HuH-7 (cell line): Measurements from ENCODE around the gene CFLAR.
"Not testable (repeated sequence)": the region's sequence is repeated elsewhere in the genome, so short reads cannot be mapped to it uniquely, and the experiment has no call there.

Source experiments
- DNase-seq: peaks from one replicate; pipeline ENCODE4 v3.0.0; 2011; ENCODE audit warnings: low spot score

Gene CFLAR

DNA sequence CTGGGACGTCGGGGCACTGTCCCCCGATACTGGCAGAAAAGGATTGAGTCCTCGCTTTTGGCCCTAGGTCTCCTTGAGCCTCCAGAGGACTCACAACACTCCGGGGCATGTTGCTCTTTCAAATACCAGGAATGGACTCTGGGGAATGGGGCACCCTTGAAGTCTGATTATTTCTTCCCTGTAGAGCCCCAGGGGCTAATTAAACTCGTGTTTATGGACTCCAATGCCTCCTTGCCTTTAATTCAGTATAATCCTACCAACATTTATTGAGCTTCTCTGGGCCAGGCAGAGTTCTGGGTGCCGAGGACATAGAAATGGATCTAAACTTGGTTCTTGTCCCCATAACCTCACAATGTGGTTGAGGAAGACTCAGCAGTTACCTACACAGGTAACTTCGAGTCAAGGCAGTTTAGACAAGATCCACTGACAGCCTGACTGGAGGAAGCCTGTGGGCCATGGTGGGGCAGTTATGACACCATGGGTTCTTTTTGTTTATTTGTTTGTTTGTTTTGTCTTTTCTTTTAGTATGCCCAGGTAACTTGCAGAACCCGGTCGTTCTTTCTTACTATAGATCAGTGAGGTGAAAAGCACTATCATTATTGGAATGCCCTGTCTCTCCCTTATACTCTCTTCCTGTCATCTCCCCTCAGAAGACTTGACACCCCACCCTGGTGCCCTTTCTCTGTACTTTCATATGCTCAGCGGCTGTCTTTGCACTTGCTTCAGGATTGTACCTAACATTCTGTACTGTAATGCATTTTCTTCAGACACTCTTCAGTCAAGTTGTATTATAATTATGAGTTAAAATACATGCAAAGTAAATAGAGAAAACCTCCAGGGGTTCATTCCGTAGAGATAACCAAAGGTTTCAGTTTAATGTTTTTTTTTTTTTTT lies 3.2 kb downstream of the CFLAR start:
- no peak for DNase-seq

- DNase-seq, result no peak
Observed at GRCh38 chr2:201122276-201122675, 6.3 kb downstream of the CFLAR start.

DNA sequence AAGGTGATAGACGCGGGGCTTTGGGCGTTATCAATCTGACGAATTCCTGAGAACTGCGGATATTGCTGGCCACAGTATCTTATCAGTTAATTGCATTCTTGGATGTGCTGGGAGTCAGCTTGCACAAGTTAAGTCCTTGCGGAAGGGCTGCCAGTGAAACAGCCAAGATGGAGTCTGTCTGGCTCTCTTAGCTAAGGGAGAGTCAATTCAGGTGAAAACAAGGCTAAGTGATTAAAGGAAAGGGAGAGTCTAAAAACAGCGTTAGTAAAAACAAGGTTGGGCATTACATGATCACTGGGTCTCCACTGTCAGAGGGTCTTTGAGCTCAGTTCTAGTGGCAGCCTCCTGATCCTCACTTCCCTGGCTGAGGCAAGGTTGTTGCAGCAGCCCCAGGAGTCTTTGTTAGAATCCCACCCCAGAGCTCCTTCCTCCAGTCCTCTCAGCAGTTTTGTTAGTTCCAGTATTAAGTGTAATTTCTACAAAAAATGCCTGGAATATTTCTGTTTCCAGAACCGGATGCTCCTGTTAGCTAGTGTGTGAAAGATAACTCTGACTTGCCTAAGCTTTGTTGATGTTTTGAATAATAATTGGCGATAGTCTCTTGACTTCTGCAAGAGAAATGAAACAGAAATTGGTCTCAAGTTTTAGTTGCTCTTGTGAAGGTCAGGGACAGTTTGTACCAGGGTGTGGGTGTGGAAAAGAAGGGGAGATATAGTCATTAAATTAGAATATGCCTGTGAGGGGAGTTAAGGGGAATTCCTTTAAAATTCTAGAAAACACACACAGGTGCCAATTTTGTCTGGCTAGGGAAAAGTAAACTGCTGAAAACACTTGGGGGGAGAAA lies 10.6 kb downstream of the CFLAR start:
- DNase-seq, result no peak

- DNase-seq, result no peak
Observed at GRCh38 chr2:201127152-201127511, 11.2 kb downstream of the CFLAR start.

DNA sequence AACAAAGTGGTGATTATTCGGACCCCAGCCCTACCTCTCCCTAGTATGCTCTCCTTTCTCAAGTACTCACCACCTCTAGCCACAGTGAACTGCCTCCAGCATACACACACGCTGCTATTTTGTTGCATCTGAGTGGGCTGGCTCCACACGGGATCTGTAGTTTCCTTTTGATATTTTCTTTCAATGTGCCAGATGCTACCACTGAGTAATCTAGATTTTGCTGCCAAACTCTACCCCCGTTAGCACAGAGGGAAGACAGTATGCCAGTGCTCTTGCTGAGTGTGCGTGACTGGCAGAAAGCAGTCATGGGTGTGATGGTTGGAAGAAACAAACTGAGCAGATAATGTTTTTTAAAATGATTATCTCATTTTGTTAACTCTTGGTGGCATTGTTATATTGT lies 11.6 kb downstream of the CFLAR start:
- DNase-seq, result no peak

- no peak for DNase-seq
Observed at GRCh38 chr2:201128033-201128432, 12.1 kb downstream of the CFLAR start.

DNA sequence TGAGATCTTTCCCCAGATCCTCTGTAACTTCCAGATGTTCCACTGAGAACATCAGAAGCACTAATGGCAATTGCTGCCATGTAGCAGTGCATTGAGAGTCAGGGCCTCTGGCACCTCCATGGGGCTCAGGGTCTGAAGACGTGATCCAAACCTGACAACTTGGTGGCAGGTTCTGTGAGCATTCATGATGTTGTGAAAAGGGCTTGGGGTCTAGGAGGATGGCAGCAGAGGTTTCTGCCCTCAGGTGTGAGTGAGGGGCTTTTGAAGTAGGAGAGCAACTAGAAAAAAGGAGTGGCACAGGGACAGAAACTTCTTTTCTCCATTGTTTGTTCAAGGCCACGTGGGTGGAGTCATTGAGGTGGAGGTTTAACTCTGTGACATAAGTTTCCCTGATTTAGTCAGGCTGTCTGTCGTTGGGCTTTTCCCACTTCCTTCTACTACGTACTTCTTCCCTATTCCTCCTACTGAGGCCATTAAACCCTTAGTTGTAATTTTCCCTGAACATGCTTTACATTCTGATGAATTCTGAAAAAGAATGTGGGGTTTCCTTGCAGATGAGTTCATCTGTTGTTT lies 13.1 kb downstream of the CFLAR start:
- peak; percentile 59 for DNase-seq

- DNase-seq, result no peak
Observed at GRCh38 chr2:201130524-201131186, 14.7 kb downstream of the CFLAR start.

DNA sequence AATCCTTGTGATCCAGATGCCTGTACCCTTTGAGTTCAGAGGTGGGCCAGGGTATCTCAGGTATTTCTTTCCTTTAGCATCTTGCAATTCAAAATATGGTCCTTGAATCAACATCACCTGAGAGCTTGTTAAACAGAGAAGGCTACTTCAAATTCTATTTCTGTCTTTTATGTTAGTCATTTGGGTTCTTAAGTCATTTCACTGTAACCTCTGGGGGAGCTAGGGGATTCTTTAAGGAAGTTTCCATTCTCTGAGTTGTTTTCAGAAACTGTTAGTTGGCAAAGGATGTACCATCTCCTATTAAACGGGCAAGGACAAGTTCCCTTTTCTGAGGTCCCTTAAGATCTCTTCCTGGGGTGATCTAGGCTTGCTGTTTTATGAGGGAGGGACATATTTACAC lies 16.6 kb downstream of the CFLAR start:
- no peak for DNase-seq

DNA sequence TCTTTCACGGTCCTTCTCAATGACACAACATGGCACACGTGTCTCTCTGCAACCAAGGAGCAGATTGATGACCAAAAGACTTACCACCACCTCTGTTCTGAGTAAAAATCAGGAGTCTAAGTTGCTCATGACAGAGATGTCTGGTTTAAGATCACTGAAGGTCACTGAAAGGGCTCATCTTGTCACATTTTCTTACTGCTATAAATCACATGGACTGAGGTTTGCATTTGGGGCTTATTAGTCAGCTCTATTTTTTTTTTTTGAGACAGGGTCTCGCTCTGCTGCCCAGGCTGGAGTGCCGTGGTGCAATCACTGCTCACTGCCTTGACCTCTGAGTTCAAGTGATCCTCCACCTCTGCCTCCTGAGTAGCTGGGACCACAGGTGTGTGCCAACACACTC lies 19.4 kb downstream of the CFLAR start:
- no peak for DNase-seq

- no peak for DNase-seq
Observed at GRCh38 chr2:201136889-201137321, 20.9 kb downstream of the CFLAR start.

GRCh38 chr2:201137505-201138400 lies 21.8 kb downstream of the CFLAR start:
- DNase-seq, result no peak

GRCh38 chr2:201138401-201138970 lies 22.5 kb downstream of the CFLAR start:
- no peak for DNase-seq

DNA sequence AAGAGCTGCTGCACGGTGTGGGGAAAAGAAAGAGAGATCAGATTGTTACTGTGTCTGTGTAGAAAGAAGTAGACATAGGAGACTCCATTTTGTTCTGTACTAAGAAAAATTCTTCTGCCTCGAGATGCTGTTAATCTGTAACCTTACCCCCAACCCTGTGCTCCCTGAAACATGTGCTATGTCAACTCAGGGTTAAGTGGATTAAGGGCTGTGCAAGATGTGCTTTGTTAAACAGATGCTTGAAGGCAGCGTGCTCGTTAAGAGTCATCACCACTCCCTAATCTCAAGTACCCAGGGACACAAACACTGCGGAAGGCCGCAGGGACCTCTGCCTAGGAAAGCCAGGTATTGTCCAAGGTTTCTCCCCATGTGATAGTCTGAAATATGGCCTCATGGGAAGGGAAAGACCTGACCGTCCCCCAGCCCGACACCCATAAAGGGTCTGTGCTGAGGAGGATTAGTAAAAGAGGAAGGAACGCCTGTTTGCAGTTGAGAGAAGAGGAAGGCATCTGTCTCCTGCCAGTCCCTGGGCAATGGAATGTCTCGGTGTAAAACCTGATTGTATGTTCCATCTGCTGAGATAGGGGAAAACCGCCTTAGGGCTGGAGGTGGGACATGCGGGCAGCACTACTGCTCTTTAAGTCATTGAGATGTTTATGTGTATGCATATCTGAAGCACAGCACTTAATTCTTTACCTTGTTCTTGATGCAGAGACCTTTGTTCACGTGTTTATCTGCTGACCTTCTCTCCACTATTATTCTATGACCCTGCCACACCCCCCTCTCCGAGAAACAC lies 23.2 kb downstream of the CFLAR start:
- not testable (repeated sequence) for DNase-seq

DNA sequence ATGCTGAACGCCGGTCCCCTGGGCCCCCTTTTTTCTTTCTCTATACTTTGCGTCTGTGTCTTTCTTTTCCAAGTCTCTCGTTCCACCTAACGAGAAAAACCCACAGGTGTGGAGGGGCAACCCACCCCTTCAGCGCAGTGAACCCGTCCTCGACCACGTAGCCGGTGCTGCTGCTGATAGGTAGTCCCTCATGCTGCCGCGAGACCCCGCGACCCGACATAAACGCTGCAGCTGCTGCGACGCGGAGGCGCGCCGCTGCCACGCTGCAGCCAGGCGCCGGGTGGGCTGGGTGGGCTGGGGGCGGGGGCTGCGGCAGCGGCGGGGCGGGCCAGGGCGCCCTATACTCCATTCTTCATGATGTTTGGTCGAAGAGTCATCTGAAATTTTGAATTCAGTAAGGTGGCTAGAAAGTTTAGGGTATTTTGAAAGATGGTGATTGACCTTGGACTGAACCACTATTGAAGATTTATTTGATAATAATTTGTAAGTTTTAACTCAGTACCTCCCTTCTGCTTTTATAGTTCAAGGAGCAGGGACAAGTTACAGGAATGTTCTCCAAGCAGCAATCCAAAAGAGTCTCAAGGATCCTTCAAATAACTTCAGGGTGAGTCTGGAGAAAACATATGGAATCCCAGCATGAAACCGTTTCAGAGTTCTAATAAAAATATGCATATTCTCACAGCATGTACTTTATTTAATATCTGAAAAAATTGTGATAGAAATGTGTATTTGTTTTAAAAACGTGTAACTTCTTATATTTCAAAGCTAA lies 24.1 kb downstream of the CFLAR start:
- no peak for DNase-seq

- DNase-seq, result peak; percentile 45
Observed at GRCh38 chr2:201144101-201145051, 28.4 kb downstream of the CFLAR start.

DNA sequence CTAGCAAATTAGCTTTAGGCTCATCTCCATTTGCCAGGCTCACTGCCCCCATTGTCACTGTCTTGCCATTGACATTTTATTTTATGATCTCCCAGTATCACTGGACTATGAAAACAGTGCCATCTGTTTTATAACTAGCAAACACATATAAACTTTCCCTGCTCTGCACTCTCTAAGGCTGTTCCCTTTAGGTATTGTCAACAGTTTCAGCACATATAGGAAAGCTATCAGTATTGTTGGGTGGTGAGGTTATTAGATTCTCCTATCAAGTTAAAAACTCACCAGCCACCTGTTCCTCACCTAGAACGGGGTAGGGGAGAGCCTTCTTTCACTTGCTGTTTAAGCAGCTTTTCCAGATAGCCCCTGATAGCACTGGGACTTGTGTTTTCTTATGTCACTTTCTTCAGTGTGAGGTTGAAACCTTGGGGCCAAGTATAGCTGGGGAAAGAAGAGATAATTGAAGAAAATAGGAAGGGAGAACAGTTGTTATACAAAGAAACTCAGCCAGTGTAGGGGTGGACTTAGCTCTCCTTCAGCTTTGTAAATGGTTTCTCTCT lies 32.5 kb downstream of the CFLAR start:
- no peak for DNase-seq
